CD14-positive monocyte (primary cell): Measurements from ENCODE around the gene SPINK13. TPM values are rescaled to one million over a fixed set of nuclear protein-coding genes. Genes with fewer than 3 reads are reported as not detected.

Experiments used
- DNase-seq, 3 donors: peaks; one replicate each; pipeline ENCODE4 v3.0.0-alpha.2; 2011 to 2022
- H2AFZ ChIP-seq: 2 replicates; pipeline ENCODE4 v1.6.0; 2012; ENCODE audit warnings: mild to moderate bottlenecking, low read depth, low read length, inconsistent platforms; ENCODE audit not compliant: insufficient read depth, poor library complexity, severe bottlenecking
- H3K27ac ChIP-seq, 2 donors: 1 replicate in 1 of 2; 2 replicates in 1 of 2; pipeline ENCODE4 v1.5.1; 2012 to 2013; ENCODE audit warnings: low read length in 2 of 2, control low read depth in 1 of 2, inconsistent platforms in 1 of 2, low read depth in 1 of 2, mild to moderate bottlenecking in 1 of 2
- H3K27me3 ChIP-seq, 2 donors: one replicate each; pipeline versions ENCODE4 v1.6.0 to v1.6.1; 2011 to 2013; ENCODE audit warnings: low read length in 2 of 2; ENCODE audit not compliant: control insufficient read depth in 2 of 2, insufficient read depth in 2 of 2
- H3K36me3 ChIP-seq, 2 donors: replicated peaks in 1 of 2; 1 replicate in 1 of 2; 2 replicates in 1 of 2; pipeline versions ENCODE4 v1.5.1 to v1.6.1; 2012 to 2013; ENCODE audit warnings: low read length in 2 of 2, control low read depth in 1 of 2, inconsistent platforms in 1 of 2, mild to moderate bottlenecking in 1 of 2; ENCODE audit not compliant: insufficient read depth in 2 of 2, control insufficient read depth in 1 of 2
- H3K4me1 ChIP-seq, 2 donors: 1 replicate in 1 of 2; 2 replicates in 1 of 2; pipeline versions ENCODE4 v1.5.1 to v1.6.1; 2012 to 2013; ENCODE audit warnings: low read length in 2 of 2, control low read depth in 1 of 2, inconsistent platforms in 1 of 2, mild to moderate bottlenecking in 1 of 2, moderate library complexity in 1 of 2; ENCODE audit not compliant: insufficient read depth in 2 of 2, control insufficient read depth in 1 of 2
- H3K4me2 ChIP-seq: replicated peaks from 2 replicates; pipeline ENCODE3; 2012; ENCODE audit warnings: low read length, moderate library complexity, mild to moderate bottlenecking; ENCODE audit not compliant: poor library complexity, severe bottlenecking; ENCODE audit errors: extremely low read depth
- H3K4me3 ChIP-seq, 3 experiments: fragments of 200-600 bp in 1 of 3; sonication (generic) in 1 of 3; replicated peaks in 1 of 3; 1 replicate in 2 of 3; 2 replicates in 1 of 3; pipeline ENCODE4 v1.5.1; 2011 to 2013; ENCODE audit warnings: low read length in 3 of 3, mild to moderate bottlenecking in 3 of 3, control low read depth in 2 of 3, low read depth in 2 of 3, inconsistent platforms in 1 of 3, moderate library complexity in 1 of 3
- H3K79me2 ChIP-seq: 2 replicates; pipeline ENCODE4 v1.6.0; 2012; ENCODE audit warnings: mild to moderate bottlenecking, control low read depth, inconsistent platforms, low read length, moderate library complexity; ENCODE audit not compliant: insufficient read depth
- H3K9ac ChIP-seq: 2 replicates; pipeline ENCODE4 v1.6.0; 2017; ENCODE audit warnings: low read length, mild to moderate bottlenecking; ENCODE audit not compliant: insufficient read depth, poor library complexity, severe bottlenecking
- H3K9me3 ChIP-seq, 2 donors: replicated peaks in 1 of 2; 1 replicate in 1 of 2; 2 replicates in 1 of 2; pipeline versions ENCODE4 v1.5.1 to v1.6.1; 2012 to 2013; ENCODE audit warnings: low read length in 2 of 2, control low read depth in 1 of 2; ENCODE audit not compliant: control insufficient read depth in 1 of 2, insufficient read depth in 1 of 2
- H4K20me1 ChIP-seq: 2 replicates; pipeline ENCODE4 v1.6.0; 2012; ENCODE audit warnings: mild to moderate bottlenecking, low read length, control low read depth, moderate library complexity; ENCODE audit not compliant: insufficient read depth
- H3K27ac Mint-ChIP-seq, 7 donors: one replicate each; pipeline ENCODE4 v1.8.0; 2020; ENCODE audit warnings: mild to moderate bottlenecking in 7 of 7, mixed read lengths in 7 of 7, moderate library complexity in 6 of 7, inconsistent platforms in 2 of 7
- H3K27me3 Mint-ChIP-seq, 3 donors: one replicate each; pipeline ENCODE4 v1.8.0; 2021 to 2022; ENCODE audit warnings: low read depth in 3 of 3, mild to moderate bottlenecking in 3 of 3, mixed read lengths in 3 of 3, moderate library complexity in 3 of 3, inconsistent platforms in 1 of 3
- H3K36me3 Mint-ChIP-seq, 2 donors: one replicate each; pipeline ENCODE4 v1.8.0; 2020; ENCODE audit warnings: mixed read lengths in 2 of 2, inconsistent platforms in 1 of 2, mild to moderate bottlenecking in 1 of 2
- H3K4me1 Mint-ChIP-seq: one replicate; pipeline ENCODE4 v1.8.0; 2020; ENCODE audit warnings: mild to moderate bottlenecking, mixed read lengths
- H3K4me3 Mint-ChIP-seq, 2 donors: one replicate each; pipeline ENCODE4 v1.8.0; 2020; ENCODE audit warnings: mild to moderate bottlenecking in 2 of 2, mixed read lengths in 2 of 2, moderate library complexity in 1 of 2
- H3K9me3 Mint-ChIP-seq, 7 donors: one replicate each; pipeline ENCODE4 v1.8.0; 2020 to 2022; ENCODE audit warnings: mixed read lengths in 7 of 7, mild to moderate bottlenecking in 6 of 7, moderate library complexity in 6 of 7, inconsistent platforms in 2 of 7
- WGBS: methylation state at CpG from one replicate; pipeline ENCODE4 v1.1.5; 2013; ENCODE audit warnings: missing lambda C conversion rate; ENCODE audit not compliant: insufficient coverage; 5-methylcytosine and 5-hydroxymethylcytosine counted together
- intact Hi-C, 2 donors: fragments of 100-400 bp; cut with micrococcal nuclease; formaldehyde crosslinking; loops; one replicate each; pipeline versions ENCODE4 v1.15.0 to v1.15.1; 2023
- polyA plus RNA-seq, 3 donors: library from polyadenylated mRNA; depleted of rRNA in 1 of 3; unstranded in 2 of 3; stranded (reverse) in 1 of 3; fragments of 300-500 nt in 2 of 3; fragments of >200 nt in 1 of 3; fragmentation: Illumina TruSeq in 2 of 3; gene quantifications; 1 replicate in 2 of 3; 2 replicates in 1 of 3; pipeline ENCODE4 v1.2.3, GENCODE V29; 2012 to 2021
- TF ChIP-seq, protein P1 (sequence below): fragments of 200-600 bp; IDR thresholded peaks from one replicate; pipeline ENCODE4 v1.8.0; 2022; ENCODE audit warnings: antibody characterized with exemption, mild to moderate bottlenecking

The SPINK13 gene
- polyA plus RNA-seq, 3 donors: not detected

DNA sequence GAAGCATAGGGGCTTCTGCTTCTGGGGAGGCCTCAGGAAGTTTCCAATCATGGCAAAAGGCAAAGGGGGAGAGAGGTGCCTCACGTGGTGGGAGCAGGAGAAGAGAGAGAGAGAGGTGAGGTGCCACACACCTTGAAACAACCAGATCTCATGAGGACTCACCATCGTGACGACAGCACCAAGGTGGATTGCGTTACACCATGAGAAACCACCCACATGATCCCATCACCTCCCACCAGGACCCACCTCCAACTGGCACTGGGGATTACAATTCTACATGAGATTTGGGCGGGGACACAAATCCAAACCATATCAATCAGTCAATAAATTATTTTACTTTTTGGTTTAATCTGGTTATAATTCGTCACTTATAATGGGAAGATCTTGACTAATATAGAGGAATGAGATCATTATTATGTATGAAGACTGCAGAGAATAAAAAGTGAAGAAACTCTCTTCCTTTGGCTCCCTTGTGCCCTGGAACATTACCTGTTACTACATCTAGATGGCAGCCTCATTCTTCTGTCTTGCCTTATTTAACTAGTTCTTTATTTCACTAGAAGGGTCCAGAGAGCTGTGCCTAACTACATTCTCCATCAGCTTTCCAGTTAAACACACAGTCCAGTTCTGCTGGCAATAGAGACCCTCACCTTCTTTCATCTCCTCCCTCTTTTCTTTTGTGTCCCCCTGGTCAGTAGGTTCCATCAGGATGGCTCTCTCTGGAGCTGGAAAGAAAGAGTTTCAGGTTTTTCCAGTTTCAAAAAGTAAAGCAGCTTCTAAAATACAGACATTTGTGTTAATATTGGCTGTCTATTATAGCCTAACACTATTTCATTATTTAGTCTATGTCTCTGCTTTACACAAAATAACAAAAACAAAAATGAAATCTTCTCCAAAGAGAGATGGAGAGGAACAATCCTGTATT, 21.9 kb downstream of the SPINK13 start:
- no peaks in the 10 kb centered on the region for H3K36me3 Mint-ChIP-seq
- H4K20me1 ChIP-seq: no peaks in the 10 kb centered on the region
- H3K27ac ChIP-seq: no peak overlapping the region
- intact Hi-C loops: no loop called here
- H3K9ac ChIP-seq: no peak overlapping the region
- no peak overlapping the region for H3K27ac Mint-ChIP-seq
- H3K9me3 Mint-ChIP-seq: no peaks in the 10 kb centered on the region
- 80% methylated on average over 3 of the region's 6 CpGs for WGBS
- no peaks in the 10 kb centered on the region for H3K27me3 ChIP-seq
- H3K9me3 ChIP-seq: no peaks in the 10 kb centered on the region
- no peaks in the 10 kb centered on the region for H3K4me1 Mint-ChIP-seq
- no peak overlapping the region for H3K4me3 ChIP-seq
- peak in 1 of 3 donors; percentile 2 for DNase-seq
- H3K27me3 Mint-ChIP-seq: peaks cover 0 to 4% (median 1%) of the 10 kb centered on the region in 3 donors
- no peaks in the 10 kb centered on the region for H3K36me3 ChIP-seq
- no peak overlapping the region for H3K4me2 ChIP-seq
- no peak overlapping the region for H3K4me3 Mint-ChIP-seq
- H2AFZ ChIP-seq: no peak overlapping the region
- H3K4me1 ChIP-seq: no peaks in the 10 kb centered on the region
- no peaks in the 10 kb centered on the region for H3K79me2 ChIP-seq
- TF ChIP-seq, protein P1, sequence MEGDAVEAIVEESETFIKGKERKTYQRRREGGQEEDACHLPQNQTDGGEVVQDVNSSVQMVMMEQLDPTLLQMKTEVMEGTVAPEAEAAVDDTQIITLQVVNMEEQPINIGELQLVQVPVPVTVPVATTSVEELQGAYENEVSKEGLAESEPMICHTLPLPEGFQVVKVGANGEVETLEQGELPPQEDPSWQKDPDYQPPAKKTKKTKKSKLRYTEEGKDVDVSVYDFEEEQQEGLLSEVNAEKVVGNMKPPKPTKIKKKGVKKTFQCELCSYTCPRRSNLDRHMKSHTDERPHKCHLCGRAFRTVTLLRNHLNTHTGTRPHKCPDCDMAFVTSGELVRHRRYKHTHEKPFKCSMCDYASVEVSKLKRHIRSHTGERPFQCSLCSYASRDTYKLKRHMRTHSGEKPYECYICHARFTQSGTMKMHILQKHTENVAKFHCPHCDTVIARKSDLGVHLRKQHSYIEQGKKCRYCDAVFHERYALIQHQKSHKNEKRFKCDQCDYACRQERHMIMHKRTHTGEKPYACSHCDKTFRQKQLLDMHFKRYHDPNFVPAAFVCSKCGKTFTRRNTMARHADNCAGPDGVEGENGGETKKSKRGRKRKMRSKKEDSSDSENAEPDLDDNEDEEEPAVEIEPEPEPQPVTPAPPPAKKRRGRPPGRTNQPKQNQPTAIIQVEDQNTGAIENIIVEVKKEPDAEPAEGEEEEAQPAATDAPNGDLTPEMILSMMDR: peak; percentile 12

DNA sequence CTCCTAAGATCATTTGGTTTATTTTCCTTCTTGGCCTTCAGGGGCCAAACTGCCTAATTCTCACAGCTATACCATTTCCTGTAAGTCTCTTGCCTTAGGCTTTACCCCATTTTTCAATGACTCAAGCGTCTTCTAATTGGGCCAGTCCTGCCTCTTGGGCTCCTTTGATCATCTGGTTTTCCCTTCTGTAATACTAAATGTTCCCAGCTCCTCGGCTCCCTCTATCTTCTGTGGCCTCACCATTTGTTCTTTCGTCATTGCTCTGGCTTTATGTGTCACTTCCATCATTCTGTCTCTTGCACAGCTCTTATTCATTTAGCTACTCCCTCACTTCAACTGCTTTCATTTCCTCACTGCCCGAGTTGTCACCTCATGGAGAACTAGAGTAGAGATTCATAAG, 29.1 kb downstream of the SPINK13 start:
- no peaks in the 10 kb centered on the region for H3K4me1 Mint-ChIP-seq
- TF ChIP-seq, protein P1: no peak
- DNase-seq: no peak
- no peaks in the 10 kb centered on the region for H3K79me2 ChIP-seq
- H3K9me3 ChIP-seq: no peaks in the 10 kb centered on the region
- H3K36me3 ChIP-seq: no peaks in the 10 kb centered on the region
- H4K20me1 ChIP-seq: no peaks in the 10 kb centered on the region
- H3K36me3 Mint-ChIP-seq: no peaks in the 10 kb centered on the region
- H3K9ac ChIP-seq: no peak overlapping the region
- H3K4me2 ChIP-seq: no peak overlapping the region
- H3K4me3 Mint-ChIP-seq: no peak overlapping the region
- H3K27ac ChIP-seq: no peak overlapping the region
- WGBS: 89% methylated on average over 3 of the region's 4 CpGs
- H3K27me3 ChIP-seq: no peaks in the 10 kb centered on the region
- no peaks in the 10 kb centered on the region for H3K4me1 ChIP-seq
- no peak overlapping the region for H2AFZ ChIP-seq
- no peaks in the 10 kb centered on the region for H3K9me3 Mint-ChIP-seq
- H3K4me3 ChIP-seq: no peak overlapping the region
- intact Hi-C loops: no loop called here
- peaks cover 0 to under 1% (median 0%) of the 10 kb centered on the region in 3 donors for H3K27me3 Mint-ChIP-seq
- H3K27ac Mint-ChIP-seq: no peak overlapping the region
